Stimulated activated CD4-positive, alpha-beta T cell treated with anti-CD3 and anti-CD28 coated beads, Interleukin-4, amount 100 ng/mL, for 1 hour (primary cell): ENCODE measurements around the gene BHLHA15.

ENCODE experiments used
- DNase-seq: peaks from one replicate; pipeline ENCODE4 v3.0.0-alpha.2; 2020

The BHLHA15 gene

GRCh38 chr7:98250789-98251188 lies 39.5 kb downstream of the BHLHA15 start:
- peak; percentile 24 for DNase-seq

- DNase-seq = no peak
Observed at GRCh38 chr7:98251231-98251600, 40.0 kb downstream of the BHLHA15 start.

GRCh38 chr7:98251601-98252424 lies 40.6 kb downstream of the BHLHA15 start, which contains the start of gene TECPR1:
Gene TECPR1 (minus strand): TSS chr7:98252232. CDS start chr7:98246146, 6,086 bp downstream.
- DNase-seq = peak; percentile 86

- no peak for DNase-seq
Observed at GRCh38 chr7:98252425-98253054, 41.3 kb downstream of the BHLHA15 start.

- no peak for DNase-seq
Observed at GRCh38 chr7:98254516-98254915, 43.3 kb downstream of the BHLHA15 start.

- DNase-seq = no peak
Observed at GRCh38 chr7:98254951-98255610, 43.8 kb downstream of the BHLHA15 start.

GRCh38 chr7:98256431-98256830 lies 45.2 kb downstream of the BHLHA15 start:
- no peak for DNase-seq

GRCh38 chr7:98257701-98258100 lies 46.5 kb downstream of the BHLHA15 start:
- no peak for DNase-seq
